AG04450 (cell line): Measurements from ENCODE around the gene NRL. TPM values are rescaled to one million over a fixed set of nuclear protein-coding genes. Genes with fewer than 3 reads are reported as not detected.

Source experiments
- CTCF ChIA-PET: fragments of 300-600, 350-600 bp; formaldehyde crosslinking; extraction: SDS; loops from one replicate; lab custom pipeline; 2022; ENCODE audit warnings: antibody characterized with exemption, inconsistent platforms; lab: Charles Lee
- POLR2A ChIA-PET: fragments of 350-600 bp; formaldehyde crosslinking; extraction: SDS; loops from one replicate; lab custom pipeline; 2021; ENCODE audit warnings: antibody characterized with exemption, inconsistent platforms; lab: Yijun Ruan, JAX
- DNase-seq: peaks from one replicate; pipeline ENCODE4 v3.0.0-alpha.2; 2011; ENCODE audit warnings: low read depth, low spot score
- H3K27ac ChIP-seq: one replicate; pipeline ENCODE4 v1.5.1; 2012; ENCODE audit warnings: low read depth, low read length, control low read depth
- H3K27me3 ChIP-seq: one replicate; pipeline ENCODE4 v1.6.0; 2012; ENCODE audit warnings: low read length; ENCODE audit not compliant: control insufficient read depth, insufficient read depth
- H3K4me3 ChIP-seq: 2 replicates; pipeline ENCODE4 v1.5.1; 2011; ENCODE audit warnings: mild to moderate bottlenecking, low read depth, low read length, control low read depth
- H3K9me3 ChIP-seq: 2 replicates; pipeline ENCODE4 v1.5.1; 2012; ENCODE audit warnings: low read length; ENCODE audit not compliant: control insufficient read depth, insufficient read depth
- CTCF ChIP-seq: IDR thresholded peaks from 2 replicates; pipeline ENCODE4 v1.5.1; 2011; ENCODE audit warnings: low read depth, low read length, control low read depth, inconsistent platforms
- polyA plus RNA-seq: library from polyadenylated mRNA; depleted of rRNA; stranded (reverse); fragments of >200 nt; gene quantifications from 2 replicates; pipeline ENCODE4 v1.2.3, GENCODE V29; 2011

Gene NRL
- polyA plus RNA-seq, 1 experiment = 0.41 TPM

- Histone ChIP-seq H3K9me3 (no peaks in the 10 kb centered on the region; the same call in 1 of the 2 replicates), H3K4me3 (no peak overlapping the region), H3K27me3 (no peaks in the 10 kb centered on the region), H3K27ac (no peak overlapping the region)
- POLR2A ChIA-PET = no interaction called here
- no peak for DNase-seq
- TF ChIP-seq CTCF = no peak
- CTCF ChIA-PET = interaction anchor here (1.1 to 9.9 kb wide), 7 partner anchors 12 to 461 kb away, joined by 3 to 212 read pairs (median 29); no protein-coding TSS in a partner anchor
Measured at GRCh38 chr14:24092110-24092504, 22.6 kb downstream of the NRL start.

GRCh38 chr14:24089890-24090289 is 24.9 kb downstream of the NRL start:
- CTCF ChIA-PET = interaction anchor here (0.7 to 9.9 kb wide), 18 partner anchors 8 to 789 kb away, joined by 3 to 212 read pairs (median 6); partner anchors contain the start of genes CARMIL3 and CPNE6
- POLR2A ChIA-PET = no interaction called here
- H3K27ac ChIP-seq = no peak overlapping the region

GRCh38 chr14:24088095-24088494 is 26.7 kb downstream of the NRL start:
- peaks cover 24% of the 10 kb centered on the region for H3K27me3 ChIP-seq
- no peak for DNase-seq
- no peaks in the 10 kb centered on the region for H3K9me3 ChIP-seq
- CTCF ChIA-PET = interaction anchor here (0.7 to 8.4 kb wide), 2 partner anchors 27 to 31 kb away, joined by 5 to 196 read pairs; no protein-coding TSS in a partner anchor
- H3K4me3 ChIP-seq = no peak overlapping the region
- POLR2A ChIA-PET = interaction anchor here (0.7 kb wide), 1 partner anchor 531 kb away, joined by 3 read pairs; no protein-coding TSS in a partner anchor
- TF ChIP-seq CTCF = no peak
- no peak overlapping the region for H3K27ac ChIP-seq

More at GRCh38 chr14:24089890-24090289, 24.9 kb downstream of the NRL start:
- Histone ChIP-seq H3K4me3 (no peak overlapping the region), H3K27me3 (peaks cover 9% of the 10 kb centered on the region), H3K9me3 (no peaks in the 10 kb centered on the region; the same call in 1 of the 2 replicates)
- no peak for TF ChIP-seq CTCF
- no peak for DNase-seq

GRCh38 chr14:24087004-24087403 is 27.7 kb downstream of the NRL start:
- Histone ChIP-seq H3K27ac (no peak overlapping the region), H3K9me3 (no peaks in the 10 kb centered on the region; the same call in 1 of the 2 replicates), H3K27me3 (peaks cover 35% of the 10 kb centered on the region), H3K4me3 (no peak overlapping the region)
- POLR2A ChIA-PET = no interaction called here
- no peak for TF ChIP-seq CTCF
- no peak for DNase-seq
- CTCF ChIA-PET = interaction anchor here (1.0 to 1.7 kb wide), 4 partner anchors 22 to 74 kb away, joined by 3 to 8 read pairs (median 4); partner anchors contain the start of gene IRF9

DNA sequence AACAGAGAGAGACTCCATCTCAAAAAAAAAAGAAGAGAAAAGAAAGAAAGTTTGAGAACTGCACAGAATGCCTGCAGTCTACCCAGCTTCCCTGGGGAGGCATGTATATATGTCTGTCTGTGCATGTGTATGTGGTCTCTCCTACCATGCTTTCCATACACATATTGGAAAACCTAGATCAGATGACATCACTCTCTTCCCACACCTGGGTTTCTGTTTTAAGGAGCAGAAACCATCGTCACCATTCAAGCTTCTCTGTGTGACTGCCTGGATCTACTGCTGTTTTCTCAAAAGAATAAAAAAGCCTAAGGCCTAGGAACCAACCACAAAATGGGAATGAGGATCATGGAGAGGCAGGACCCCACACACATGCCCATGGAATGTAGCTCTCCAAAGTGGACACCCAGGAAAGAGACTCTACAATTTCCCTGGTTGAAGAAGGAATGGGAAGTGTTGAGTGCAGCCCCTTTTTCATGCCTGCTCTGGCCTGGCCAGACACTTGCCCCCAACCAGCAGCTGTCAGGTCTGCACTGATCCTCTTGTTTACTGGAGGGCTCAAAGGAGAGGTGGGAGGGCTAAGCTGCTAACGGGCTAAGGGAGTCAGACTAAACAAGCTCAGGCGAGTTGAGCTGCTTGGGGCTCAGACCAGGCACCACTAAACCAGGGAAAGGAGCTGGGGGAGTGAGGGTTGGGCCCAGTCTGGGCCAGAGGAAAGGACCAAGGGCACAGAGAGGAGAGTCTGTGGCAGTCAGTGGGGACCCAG is 28.4 kb downstream of the NRL start:
- CTCF ChIA-PET = interaction anchor here (1.0 to 1.7 kb wide), 4 partner anchors 22 to 75 kb away, joined by 3 to 8 read pairs (median 4); partner anchors contain the start of gene IRF9
- Histone ChIP-seq H3K27ac (no peak overlapping the region), H3K9me3 (no peaks in the 10 kb centered on the region; the same call in 1 of the 2 replicates), H3K27me3 (peaks cover 39% of the 10 kb centered on the region), H3K4me3 (no peak overlapping the region)
- TF ChIP-seq CTCF = no peak
- POLR2A ChIA-PET = no interaction called here
- no peak for DNase-seq
